Smooth muscle cell of the brain vasculature (primary cell): ENCODE results near the gene B4GALT4.
A peak's percentile ranks its signal among the peaks of the same experiment; 100 is the strongest.
"Not testable (repeated sequence)": the region's sequence is repeated elsewhere in the genome, so short reads cannot be mapped to it uniquely, and the experiment has no call there.

Experiments used
- DNase-seq: peaks from one replicate; pipeline ENCODE4 v3.0.0-alpha.2; 2012; ENCODE audit warnings: low read depth, low spot score

The B4GALT4 gene

GRCh38 chr3:119240591-119241434, at the start of gene B4GALT4:
B4GALT4 (minus strand) TSS chr3:119240878; CDS start chr3:119230099, 10,779 bp downstream.
- DNase-seq: peak; percentile 65

- DNase-seq: no peak
These were observed 48.7 kb upstream of the B4GALT4 start for GRCh38 chr3:119289404-119289770.

- DNase-seq: no peak
These were observed 48.2 kb upstream of the B4GALT4 start for GRCh38 chr3:119288669-119289403.

GRCh38 chr3:119279584-119280243, 39.0 kb upstream of the B4GALT4 start:
- no peak for DNase-seq

GRCh38 chr3:119279101-119279554, 38.5 kb upstream of the B4GALT4 start:
- DNase-seq: no peak

GRCh38 chr3:119276680-119277079, 36.0 kb upstream of the B4GALT4 start:
- DNase-seq: no peak

- DNase-seq: not testable (repeated sequence)
These were observed 29.5 kb upstream of the B4GALT4 start for GRCh38 chr3:119270212-119270611.

- DNase-seq: no peak
These were observed 20.4 kb upstream of the B4GALT4 start for GRCh38 chr3:119261055-119261454.

- DNase-seq: no peak
These were observed 19.1 kb upstream of the B4GALT4 start for GRCh38 chr3:119259821-119260220.

- no peak for DNase-seq
These were observed 18.2 kb upstream of the B4GALT4 start for GRCh38 chr3:119258915-119259314.

- DNase-seq: no peak
These were observed 17.2 kb upstream of the B4GALT4 start for GRCh38 chr3:119257654-119258410.

GRCh38 chr3:119257111-119257510, 16.4 kb upstream of the B4GALT4 start:
- DNase-seq: no peak

GRCh38 chr3:119255214-119255613, 14.5 kb upstream of the B4GALT4 start:
- no peak for DNase-seq

- no peak for DNase-seq
These were observed 5.1 kb upstream of the B4GALT4 start for GRCh38 chr3:119245778-119246177.

GRCh38 chr3:119243712-119244111, 3.0 kb upstream of the B4GALT4 start:
- DNase-seq: no peak

- not testable (repeated sequence) for DNase-seq
These were observed 2.4 kb upstream of the B4GALT4 start for GRCh38 chr3:119243058-119243529.

GRCh38 chr3:119242387-119243057, 1.8 kb upstream of the B4GALT4 start:
- not testable (repeated sequence) for DNase-seq

GRCh38 chr3:119240101-119240590, 532 bp downstream of the B4GALT4 start:
- no peak for DNase-seq

GRCh38 chr3:119239206-119239820, 1.4 kb downstream of the B4GALT4 start:
- DNase-seq: no peak

GRCh38 chr3:119238363-119238762, 2.3 kb downstream of the B4GALT4 start:
- no peak for DNase-seq
